H1 (cell line): Measurements from ENCODE around the gene NKTR. TPM values are rescaled to one million over a fixed set of nuclear protein-coding genes. Genes with fewer than 3 reads are reported as not detected.

Experiments used
- CTCF ChIA-PET: fragments of 300-600 bp; sonication (Branson Sonifier 250); formaldehyde crosslinking; loops from one replicate; lab custom pipeline; 2021; ENCODE audit not compliant: partially characterized antibody; lab: Charles Lee
- POLR2A ChIA-PET: fragments of 300-600 bp; sonication (Branson Sonifier 250); formaldehyde crosslinking; loops from one replicate; lab custom pipeline; 2021; ENCODE audit warnings: inconsistent platforms; ENCODE audit not compliant: partially characterized antibody; lab: Charles Lee
- DNase-seq, 2 experiments: peaks; one replicate each; pipeline versions ENCODE4 v3.0.0 to v3.0.0-alpha.2; 2010 to 2022; ENCODE audit warnings: low spot score in 2 of 2, low read depth in 1 of 2, mixed read lengths in 1 of 2
- FAIRE-seq: peaks from 2 replicates; lab custom pipeline; 2011; peaks lifted over from hg19 to GRCh38; lab: Jason Lieb, UNC
- H2AFZ ChIP-seq: 2 replicates; pipeline ENCODE4 v1.8.1; 2012; ENCODE audit warnings: low read length, inconsistent platforms
- H2AK5ac ChIP-seq: 2 replicates; pipeline ENCODE4 v1.6.1; 2013; ENCODE audit warnings: low read depth, low read length
- H2BK120ac ChIP-seq: replicated peaks from 2 replicates; pipeline ENCODE3; 2013; ENCODE audit warnings: low read depth, low read length, inconsistent platforms
- H2BK12ac ChIP-seq: 2 replicates; pipeline ENCODE4 v1.6.1; 2013; ENCODE audit warnings: low read depth, low read length
- H2BK15ac ChIP-seq: 2 replicates; pipeline ENCODE4 v1.6.1; 2013; ENCODE audit warnings: low read length
- H2BK20ac ChIP-seq: 2 replicates; pipeline ENCODE4 v1.6.1; 2013; ENCODE audit warnings: low read length
- H2BK5ac ChIP-seq: 2 replicates; pipeline ENCODE4 v1.6.1; 2013; ENCODE audit warnings: low read depth, low read length
- H3K14ac ChIP-seq: 2 replicates; pipeline ENCODE4 v1.6.1; 2013; ENCODE audit warnings: inconsistent platforms; ENCODE audit not compliant: insufficient read length
- H3K18ac ChIP-seq: 2 replicates; pipeline ENCODE4 v1.6.1; 2013; ENCODE audit warnings: low read length; ENCODE audit errors: extremely low read depth
- H3K23ac ChIP-seq: 2 replicates; pipeline ENCODE4 v1.6.1; 2013; ENCODE audit warnings: inconsistent platforms; ENCODE audit not compliant: insufficient read length
- H3K23me2 ChIP-seq: 2 replicates; pipeline ENCODE4 v1.6.1; 2013; ENCODE audit warnings: low read depth, low read length
- H3K27ac ChIP-seq: 2 replicates; pipeline ENCODE4 v1.6.1; 2011; ENCODE audit warnings: low read depth, low read length, inconsistent platforms
- H3K27me3 ChIP-seq, 4 experiments: replicated peaks in 1 of 4; 1 replicate in 1 of 4; 2 replicates in 3 of 4; pipeline versions ENCODE4 v1.6.1 to v1.8.1; 2011 to 2013; ENCODE audit warnings: low read length in 3 of 4, mild to moderate bottlenecking in 3 of 4, inconsistent platforms in 2 of 4, mixed read lengths in 2 of 4, moderate library complexity in 1 of 4; ENCODE audit not compliant: control insufficient read depth in 3 of 4, insufficient read depth in 3 of 4; ENCODE audit errors: extremely low read depth in 1 of 4
- H3K36me3 ChIP-seq, 4 experiments: 2 replicates each; pipeline versions ENCODE4 v1.6.1 to v1.8.1; 2011 to 2013; ENCODE audit warnings: mild to moderate bottlenecking in 4 of 4, low read length in 3 of 4, moderate library complexity in 2 of 4, control low read depth in 1 of 4, inconsistent platforms in 1 of 4; ENCODE audit not compliant: insufficient read depth in 4 of 4, control insufficient read depth in 2 of 4
- H3K4ac ChIP-seq: replicated peaks from 2 replicates; pipeline ENCODE3; 2013; ENCODE audit warnings: low read length, low read depth, mixed read lengths, inconsistent platforms; ENCODE audit not compliant: insufficient read length
- H3K4me1 ChIP-seq, 4 experiments: replicated peaks in 1 of 4; 1 replicate in 1 of 4; 2 replicates in 3 of 4; pipeline versions ENCODE4 v1.6.1 to v1.8.1; 2011 to 2013; ENCODE audit warnings: low read length in 3 of 4, inconsistent platforms in 2 of 4, mixed read lengths in 1 of 4; ENCODE audit not compliant: insufficient read depth in 4 of 4, control insufficient read depth in 3 of 4
- H3K4me2 ChIP-seq, 2 experiments: 2 replicates each; pipeline versions ENCODE4 v1.6.1 to v1.8.1; 2011 to 2013; ENCODE audit warnings: low read depth in 2 of 2, low read length in 2 of 2, control low read depth in 1 of 2, inconsistent platforms in 1 of 2, mild to moderate bottlenecking in 1 of 2; ENCODE audit not compliant: insufficient read depth in 1 of 2
- H3K4me3 ChIP-seq, 4 experiments: fragments of 200-600, 300-600 bp in 1 of 4; sonication (generic), shearing (Covaris generic), sonication (Bioruptor Twin) in 1 of 4; 2 replicates each; pipeline versions ENCODE4 v1.5.1 to v1.8.1; 2011 to 2016; ENCODE audit warnings: low read length in 4 of 4, low read depth in 3 of 4, control low read depth in 2 of 4, inconsistent platforms in 2 of 4, mild to moderate bottlenecking in 2 of 4, mixed read lengths in 1 of 4, moderate library complexity in 1 of 4; ENCODE audit not compliant: insufficient read depth in 2 of 4; ENCODE audit errors: extremely low read depth in 1 of 4
- H3K56ac ChIP-seq: replicated peaks from 2 replicates; pipeline ENCODE3; 2013; ENCODE audit warnings: low read depth, mild to moderate bottlenecking, mixed read lengths, low read length, inconsistent platforms; ENCODE audit not compliant: insufficient read length
- H3K79me1 ChIP-seq: 2 replicates; pipeline ENCODE4 v1.6.1; 2013; ENCODE audit warnings: low read depth, low read length, control low read depth
- H3K79me2 ChIP-seq, 2 experiments: 2 replicates each; pipeline versions ENCODE4 v1.6.1 to v1.8.1; 2012 to 2013; ENCODE audit warnings: low read length in 2 of 2, mild to moderate bottlenecking in 2 of 2, inconsistent platforms in 1 of 2; ENCODE audit not compliant: insufficient read depth in 2 of 2, control insufficient read depth in 1 of 2
- H3K9ac ChIP-seq, 4 experiments: replicated peaks in 1 of 4; 1 replicate in 1 of 4; 2 replicates in 3 of 4; pipeline versions ENCODE4 v1.6.1 to v1.8.1; 2011 to 2013; ENCODE audit warnings: low read depth in 3 of 4, low read length in 3 of 4, control low read depth in 2 of 4, mild to moderate bottlenecking in 2 of 4, moderate library complexity in 2 of 4, inconsistent platforms in 1 of 4; ENCODE audit errors: extremely low read depth in 1 of 4
- H3K9me3 ChIP-seq, 2 experiments: 2 replicates each; pipeline versions ENCODE4 v1.6.1 to v1.8.1; 2012 to 2013; ENCODE audit warnings: mild to moderate bottlenecking in 2 of 2, moderate library complexity in 2 of 2, control low read depth in 1 of 2, inconsistent platforms in 1 of 2, low read depth in 1 of 2, low read length in 1 of 2, mixed read lengths in 1 of 2; ENCODE audit not compliant: insufficient read depth in 2 of 2
- H4K20me1 ChIP-seq, 2 experiments: replicated peaks in 1 of 2; 2 replicates each; pipeline versions ENCODE3 to v1.8.1; 2011 to 2013; ENCODE audit warnings: inconsistent platforms in 2 of 2, low read length in 2 of 2, mild to moderate bottlenecking in 1 of 2; ENCODE audit not compliant: insufficient read depth in 2 of 2, control insufficient read depth in 1 of 2
- H4K5ac ChIP-seq: 2 replicates; pipeline ENCODE4 v1.6.1; 2013; ENCODE audit warnings: low read length, low read depth, mixed read lengths, inconsistent platforms; ENCODE audit not compliant: insufficient read length
- H4K8ac ChIP-seq: 2 replicates; pipeline ENCODE4 v1.8.0; 2013; ENCODE audit warnings: mild to moderate bottlenecking, moderate library complexity, low read length, inconsistent platforms; ENCODE audit not compliant: insufficient read depth; ENCODE audit errors: extremely low read depth
- H4K91ac ChIP-seq: replicated peaks from 2 replicates; pipeline ENCODE3; 2013; ENCODE audit warnings: low read length, mixed read lengths, inconsistent platforms; ENCODE audit not compliant: insufficient read length
- BCL11A ChIP-seq, 2 experiments: IDR thresholded peaks; one replicate each; pipeline ENCODE4 v1.6.1; 2011; ENCODE audit warnings: low read depth in 2 of 2, low read length in 2 of 2, mild to moderate bottlenecking in 2 of 2
- RFX5 ChIP-seq: IDR thresholded peaks from 2 replicates; pipeline ENCODE4 v1.6.1; 2011; ENCODE audit warnings: low read depth, low read length, improper control_type of control experiment, borderline replicate concordance
- TCF12 ChIP-seq: IDR thresholded peaks from 2 replicates; pipeline ENCODE4 v1.6.1; 2011; ENCODE audit warnings: low read depth, mild to moderate bottlenecking, low read length
- WGBS, 2 experiments: shearing (Covaris generic) in 1 of 2; methylation state at CpG; one replicate each; pipeline versions ENCODE4 v1.1.6 to v1.1.7; 2013 to 2015; ENCODE audit warnings: low lambda C conversion rate in 2 of 2, mixed read lengths in 2 of 2, inconsistent platforms in 1 of 2, low coverage in 1 of 2, missing lambda C conversion rate in 1 of 2; ENCODE audit not compliant: insufficient replicate concordance in 2 of 2, insufficient coverage in 1 of 2, insufficient read length in 1 of 2; ENCODE audit errors: extremely low coverage in 1 of 2, missing lambda C conversion rate in 1 of 2; 5-methylcytosine and 5-hydroxymethylcytosine counted together
- polyA plus RNA-seq, 7 experiments: library from polyadenylated mRNA; depleted of rRNA in 3 of 7; stranded (reverse) in 5 of 7; unstranded in 2 of 7; fragments of >200 nt in 5 of 7; fragments of 200-250 nt in 2 of 7; gene quantifications; 1 replicate in 5 of 7; 2 replicates in 1 of 7; 4 replicates in 1 of 7; pipeline versions ENCODE4 v1.2.1 to v1.2.3, GENCODE V29; 2011 to 2013; ENCODE audit warnings: missing spikeins in 2 of 7, mixed read lengths in 2 of 7
- total RNA-seq: library from RNA; stranded (reverse); fragmentation: NEBNext Ultra II Directional; extraction: Animal tissue kit (Norgen Biotek cat#: 25700); gene quantifications from 2 replicates; pipeline ENCODE4 v1.2.1, GENCODE V29; 2021
- TF ChIP-seq, protein P1 (sequence below): IDR thresholded peaks from 2 replicates; pipeline ENCODE4 v1.6.1; 2011; ENCODE audit warnings: low read depth, mild to moderate bottlenecking, low read length; ENCODE audit not compliant: insufficient read depth

Gene NKTR
- total and polyA plus RNA-seq, 2 of the 8 experiments (the other 6 are each of a cell fraction or from before 2014, with no cell fraction given), result 24.1 to 62.2 TPM

DNA sequence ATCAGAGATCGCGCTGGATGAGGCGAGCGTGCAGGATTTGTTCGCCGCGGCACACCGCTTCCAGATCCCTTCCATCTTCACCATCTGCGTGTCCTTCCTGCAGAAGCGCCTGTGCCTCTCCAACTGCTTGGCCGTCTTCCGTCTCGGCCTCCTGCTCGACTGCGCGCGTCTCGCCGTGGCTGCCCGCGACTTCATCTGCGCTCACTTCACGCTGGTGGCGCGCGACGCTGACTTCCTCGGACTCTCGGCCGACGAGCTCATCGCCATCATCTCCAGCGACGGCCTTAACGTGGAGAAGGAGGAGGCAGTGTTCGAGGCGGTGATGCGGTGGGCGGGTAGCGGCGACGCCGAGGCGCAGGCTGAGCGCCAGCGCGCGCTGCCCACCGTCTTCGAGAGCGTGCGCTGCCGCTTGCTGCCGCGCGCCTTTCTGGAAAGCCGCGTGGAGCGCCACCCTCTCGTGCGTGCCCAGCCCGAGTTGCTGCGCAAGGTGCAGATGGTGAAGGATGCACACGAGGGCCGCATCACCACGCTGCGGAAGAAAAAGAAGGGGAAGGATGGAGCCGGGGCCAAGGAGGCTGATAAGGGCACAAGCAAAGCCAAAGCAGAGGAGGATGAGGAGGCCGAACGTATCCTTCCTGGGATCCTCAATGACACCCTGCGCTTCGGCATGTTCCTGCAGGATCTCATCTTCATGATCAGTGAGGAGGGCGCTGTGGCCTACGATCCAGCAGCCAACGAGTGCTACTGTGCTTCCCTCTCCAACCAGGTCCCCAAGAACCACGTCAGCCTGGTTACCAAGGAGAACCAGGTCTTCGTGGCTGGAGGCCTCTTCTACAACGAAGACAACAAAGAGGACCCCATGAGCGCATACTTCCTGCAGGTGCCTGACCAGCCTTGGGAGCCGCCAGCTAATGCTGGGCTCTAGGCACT, 85.7 kb downstream of the NKTR start:
- WGBS, 2 experiments, result 96% methylated on average over 66 of the region's 80 CpGs; no CpG with 5 or more reads in 1 of the 2 experiments
- Histone ChIP-seq H2BK5ac (no peak overlapping the region; the same call in 1 of the 2 replicates), H3K4me1 (peaks cover 0 to 10% (median 4%) of the 10 kb centered on the region in 4 experiments; a peak in 4 of 7 replicates), H4K5ac (no peak overlapping the region), H3K23me2 (no peaks in the 10 kb centered on the region), H3K18ac (no peak overlapping the region), H4K20me1 (no peaks in the 10 kb centered on the region), H3K36me3 (no peaks in the 10 kb centered on the region), H2BK120ac (no peak overlapping the region), H4K91ac (no peak overlapping the region), H3K27ac (no peak overlapping the region), H3K4me2 (no peak overlapping the region), H2BK20ac (no peak overlapping the region), H2AFZ (no peak overlapping the region), H3K27me3 (no peaks in the 10 kb centered on the region), H2AK5ac (no peak overlapping the region), H3K23ac (no peak overlapping the region), H3K79me2 (no peaks in the 10 kb centered on the region), H3K9ac (no peak overlapping the region), H2BK15ac (no peak overlapping the region), H2BK12ac (no peak overlapping the region), H3K79me1 (no peaks in the 10 kb centered on the region), H3K4me3 (no peak overlapping the region), H3K14ac (no peak overlapping the region), H3K9me3 (no peaks in the 10 kb centered on the region), H3K56ac (no peak overlapping the region), H3K4ac (no peak overlapping the region), H4K8ac (no peak overlapping the region)
- no peak for DNase-seq
- CTCF ChIA-PET, result interaction anchor here (1.3 to 1.9 kb wide), 3 partner anchors 8 to 64 kb away, joined by 3 to 4 read pairs (median 4); no protein-coding TSS in a partner anchor
- no peak for FAIRE-seq
- POLR2A ChIA-PET, result interaction anchor here (0.6 to 1.2 kb wide), 2 partner anchors 9 to 25 kb away, joined by 3 read pairs; no protein-coding TSS in a partner anchor
- TF ChIP-seq TCF12, result no peak
- TF ChIP-seq, protein P1, sequence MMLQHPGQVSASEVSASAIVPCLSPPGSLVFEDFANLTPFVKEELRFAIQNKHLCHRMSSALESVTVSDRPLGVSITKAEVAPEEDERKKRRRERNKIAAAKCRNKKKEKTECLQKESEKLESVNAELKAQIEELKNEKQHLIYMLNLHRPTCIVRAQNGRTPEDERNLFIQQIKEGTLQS, result no peak
- no peak for TF ChIP-seq RFX5
- TF ChIP-seq BCL11A (IDR thresholded peaks at IDR 0.05; ENCODE audit: low read depth in 2 of 2, low read length in 2 of 2), result no peak
